ENCODE data around the gene ADAMTS7.
"Not testable (repeated sequence)": the region's sequence is repeated elsewhere in the genome, so short reads cannot be mapped to it uniquely, and the experiment has no call there.

Gene ADAMTS7

GRCh38 chr15:78747877-78748276 is 63.4 kb downstream of the ADAMTS7 start:
- H3K9ac ChIP-seq (ENCODE audit: low read length); H3K27me3 ChIP-seq (ENCODE audit: control insufficient read depth, insufficient read depth, low read length); H3K4me3 ChIP-seq (ENCODE audit: low read length); H3K27ac ChIP-seq (ENCODE audit: low read depth, low read length); H3K4me1 ChIP-seq (ENCODE audit: control insufficient read depth, insufficient read depth, low read length); H3K36me3 ChIP-seq (ENCODE audit: control insufficient read depth, insufficient read depth, low read length): not testable (repeated sequence)

- H3K27ac ChIP-seq (ENCODE audit: low read depth, low read length); H3K4me1 ChIP-seq (ENCODE audit: control insufficient read depth, insufficient read depth, low read length); H3K9ac ChIP-seq (ENCODE audit: low read length); H3K36me3 ChIP-seq (ENCODE audit: control insufficient read depth, insufficient read depth, low read length); H3K27me3 ChIP-seq (ENCODE audit: control insufficient read depth, insufficient read depth, low read length); H3K4me3 ChIP-seq (ENCODE audit: low read length): not testable (repeated sequence)
These were observed 69.6 kb downstream of the ADAMTS7 start for GRCh38 chr15:78741674-78742073.

- Histone ChIP-seq H3K27me3 (ENCODE audit: control insufficient read depth, insufficient read depth, low read length) (no peaks in the 10 kb centered on the region), H3K27ac (ENCODE audit: low read depth, low read length) (no peak overlapping the region), H3K4me3 (ENCODE audit: low read length) (no peak overlapping the region), H3K36me3 (ENCODE audit: control insufficient read depth, insufficient read depth, low read length) (no peaks in the 10 kb centered on the region), H3K4me1 (ENCODE audit: control insufficient read depth, insufficient read depth, low read length) (no peaks in the 10 kb centered on the region), H3K9ac (ENCODE audit: low read length) (no peak overlapping the region)
These were observed 70.4 kb downstream of the ADAMTS7 start for GRCh38 chr15:78740904-78741274.

- Histone ChIP-seq H3K27ac (ENCODE audit: low read depth, low read length) (no peak overlapping the region), H3K4me3 (ENCODE audit: low read length) (no peak overlapping the region), H3K27me3 (ENCODE audit: control insufficient read depth, insufficient read depth, low read length) (no peaks in the 10 kb centered on the region), H3K4me1 (ENCODE audit: control insufficient read depth, insufficient read depth, low read length) (no peaks in the 10 kb centered on the region), H3K36me3 (ENCODE audit: control insufficient read depth, insufficient read depth, low read length) (no peaks in the 10 kb centered on the region), H3K9ac (ENCODE audit: low read length) (no peak overlapping the region)
These were observed 71.0 kb downstream of the ADAMTS7 start for GRCh38 chr15:78739996-78740903.

GRCh38 chr15:78739206-78739605 is 72.1 kb downstream of the ADAMTS7 start:
- Histone ChIP-seq H3K36me3 (ENCODE audit: control insufficient read depth, insufficient read depth, low read length) (no peaks in the 10 kb centered on the region), H3K27ac (ENCODE audit: low read depth, low read length) (no peak overlapping the region), H3K4me1 (ENCODE audit: control insufficient read depth, insufficient read depth, low read length) (no peaks in the 10 kb centered on the region), H3K27me3 (ENCODE audit: control insufficient read depth, insufficient read depth, low read length) (no peaks in the 10 kb centered on the region), H3K9ac (ENCODE audit: low read length) (no peak overlapping the region), H3K4me3 (ENCODE audit: low read length) (no peak overlapping the region)

GRCh38 chr15:78737931-78738558 is 73.2 kb downstream of the ADAMTS7 start:
- not testable (repeated sequence) for H3K4me1 ChIP-seq (ENCODE audit: control insufficient read depth, insufficient read depth, low read length); H3K4me3 ChIP-seq (ENCODE audit: low read length); H3K27me3 ChIP-seq (ENCODE audit: control insufficient read depth, insufficient read depth, low read length); H3K27ac ChIP-seq (ENCODE audit: low read depth, low read length); H3K9ac ChIP-seq (ENCODE audit: low read length); H3K36me3 ChIP-seq (ENCODE audit: control insufficient read depth, insufficient read depth, low read length)

- no peaks in the 10 kb centered on the region for H3K27me3 ChIP-seq (ENCODE audit: control insufficient read depth, insufficient read depth, low read length)
- no peak overlapping the region for H3K9ac ChIP-seq (ENCODE audit: low read length)
- H3K4me1 ChIP-seq (ENCODE audit: control insufficient read depth, insufficient read depth, low read length) = no peaks in the 10 kb centered on the region
- H3K27ac ChIP-seq (ENCODE audit: low read depth, low read length) = no peak overlapping the region
- no peaks in the 10 kb centered on the region for H3K36me3 ChIP-seq (ENCODE audit: control insufficient read depth, insufficient read depth, low read length)
- no peak overlapping the region for H3K4me3 ChIP-seq (ENCODE audit: low read length)
These were observed 74.0 kb downstream of the ADAMTS7 start for GRCh38 chr15:78737187-78737820.

GRCh38 chr15:78736286-78736685 is 75.0 kb downstream of the ADAMTS7 start:
- not testable (repeated sequence) for H3K27ac ChIP-seq (ENCODE audit: low read depth, low read length); H3K9ac ChIP-seq (ENCODE audit: low read length); H3K27me3 ChIP-seq (ENCODE audit: control insufficient read depth, insufficient read depth, low read length); H3K36me3 ChIP-seq (ENCODE audit: control insufficient read depth, insufficient read depth, low read length); H3K4me1 ChIP-seq (ENCODE audit: control insufficient read depth, insufficient read depth, low read length); H3K4me3 ChIP-seq (ENCODE audit: low read length)

GRCh38 chr15:78734451-78735064 is 76.7 kb downstream of the ADAMTS7 start:
- H3K36me3 ChIP-seq (ENCODE audit: control insufficient read depth, insufficient read depth, low read length) = no peaks in the 10 kb centered on the region
- H3K9ac ChIP-seq (ENCODE audit: low read length) = no peak overlapping the region
- H3K4me3 ChIP-seq (ENCODE audit: low read length) = no peak overlapping the region
- no peak overlapping the region for H3K27ac ChIP-seq (ENCODE audit: low read depth, low read length)
- H3K27me3 ChIP-seq (ENCODE audit: control insufficient read depth, insufficient read depth, low read length) = no peaks in the 10 kb centered on the region
- peaks cover 3% of the 10 kb centered on the region for H3K4me1 ChIP-seq (ENCODE audit: control insufficient read depth, insufficient read depth, low read length)

GRCh38 chr15:78732634-78733033 is 78.6 kb downstream of the ADAMTS7 start:
- no peak overlapping the region for H3K27ac ChIP-seq (ENCODE audit: low read depth, low read length)
- H3K9ac ChIP-seq (ENCODE audit: low read length) = no peak overlapping the region
- peaks cover 10% of the 10 kb centered on the region for H3K4me1 ChIP-seq (ENCODE audit: control insufficient read depth, insufficient read depth, low read length)
- H3K4me3 ChIP-seq (ENCODE audit: low read length) = no peak overlapping the region
- H3K36me3 ChIP-seq (ENCODE audit: control insufficient read depth, insufficient read depth, low read length) = no peaks in the 10 kb centered on the region
- H3K27me3 ChIP-seq (ENCODE audit: control insufficient read depth, insufficient read depth, low read length) = no peaks in the 10 kb centered on the region

GRCh38 chr15:78730955-78731354 is 80.3 kb downstream of the ADAMTS7 start:
- H3K27me3 ChIP-seq (ENCODE audit: control insufficient read depth, insufficient read depth, low read length) = no peaks in the 10 kb centered on the region
- H3K4me3 ChIP-seq (ENCODE audit: low read length) = no peak overlapping the region
- H3K9ac ChIP-seq (ENCODE audit: low read length) = no peak overlapping the region
- H3K27ac ChIP-seq (ENCODE audit: low read depth, low read length) = no peak overlapping the region
- no peaks in the 10 kb centered on the region for H3K36me3 ChIP-seq (ENCODE audit: control insufficient read depth, insufficient read depth, low read length)
- peaks cover 10% of the 10 kb centered on the region for H3K4me1 ChIP-seq (ENCODE audit: control insufficient read depth, insufficient read depth, low read length)

- H3K27me3 ChIP-seq (ENCODE audit: control insufficient read depth, insufficient read depth, low read length); H3K9ac ChIP-seq (ENCODE audit: low read length); H3K4me3 ChIP-seq (ENCODE audit: low read length); H3K36me3 ChIP-seq (ENCODE audit: control insufficient read depth, insufficient read depth, low read length); H3K4me1 ChIP-seq (ENCODE audit: control insufficient read depth, insufficient read depth, low read length): not testable (repeated sequence)
- peak overlapping the region; percentile 16 for H3K27ac ChIP-seq (ENCODE audit: low read depth, low read length)
These were observed 82.8 kb downstream of the ADAMTS7 start for GRCh38 chr15:78728427-78728826.

Data from rectal smooth muscle tissue (tissue), 1 donor.